Adrenal gland (tissue), 5 donors: ENCODE data around the gene PRR33.

ENCODE experiments used
- POLR2A ChIP-seq, 2 donors: fragments of 450-650 bp; IDR thresholded peaks; one replicate each; pipeline ENCODE4 v1.6.1; 2017; ENCODE audit warnings: antibody characterized with exemption in 2 of 2, mild to moderate bottlenecking in 2 of 2, moderate library complexity in 1 of 2
- TF ChIP-seq, protein P1 (sequence below), 6 experiments: fragments of 450-650 bp in 4 of 6; fragments of 200-600 bp in 2 of 6; sonication (generic) in 1 of 6; IDR thresholded peaks; 1 replicate in 5 of 6; 2 replicates in 1 of 6; pipeline versions ENCODE4 v1.5.1 to v1.8.0; 2016 to 2021; ENCODE audit warnings: antibody characterized with exemption in 6 of 6, mild to moderate bottlenecking in 2 of 6, moderate library complexity in 1 of 6
- donor health status: DM: no; HTN: no; CAD: no.

DNA sequence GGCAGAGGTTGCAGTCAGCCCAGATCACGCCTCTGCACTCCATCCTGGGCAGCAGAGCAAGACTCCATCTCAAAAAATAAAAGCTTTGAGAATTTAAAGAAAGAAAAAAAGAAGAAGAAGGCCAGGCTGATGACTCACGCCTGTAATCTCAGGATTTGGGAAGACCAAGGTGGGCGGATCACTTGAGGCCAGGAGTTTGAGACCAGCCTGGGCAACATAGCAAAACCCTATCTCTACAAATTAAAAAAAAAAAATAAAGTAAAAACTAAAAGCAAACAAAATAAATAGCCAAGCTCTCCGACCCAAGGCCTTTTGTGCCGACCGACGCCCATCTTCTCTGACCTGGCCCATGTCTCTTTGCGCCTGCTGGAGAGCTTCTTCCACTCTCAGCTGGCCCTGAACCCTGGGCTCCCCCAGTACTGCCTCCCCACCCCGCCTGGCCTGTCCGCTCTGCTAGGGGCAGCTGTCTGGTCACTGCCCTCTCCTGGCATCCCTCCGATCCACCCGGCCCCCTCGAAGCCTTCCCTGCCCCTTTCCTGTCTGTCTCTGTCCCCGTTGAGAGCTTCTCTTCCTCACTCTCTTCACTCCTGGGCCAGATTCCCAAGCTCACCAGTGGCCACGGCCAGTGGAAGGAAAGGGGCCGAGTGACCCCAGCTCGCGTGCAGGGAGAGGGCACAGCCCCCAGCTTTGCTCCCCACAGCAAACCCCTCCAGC, 43.6 kb downstream of the PRR33 start:
- TF ChIP-seq, protein P1, sequence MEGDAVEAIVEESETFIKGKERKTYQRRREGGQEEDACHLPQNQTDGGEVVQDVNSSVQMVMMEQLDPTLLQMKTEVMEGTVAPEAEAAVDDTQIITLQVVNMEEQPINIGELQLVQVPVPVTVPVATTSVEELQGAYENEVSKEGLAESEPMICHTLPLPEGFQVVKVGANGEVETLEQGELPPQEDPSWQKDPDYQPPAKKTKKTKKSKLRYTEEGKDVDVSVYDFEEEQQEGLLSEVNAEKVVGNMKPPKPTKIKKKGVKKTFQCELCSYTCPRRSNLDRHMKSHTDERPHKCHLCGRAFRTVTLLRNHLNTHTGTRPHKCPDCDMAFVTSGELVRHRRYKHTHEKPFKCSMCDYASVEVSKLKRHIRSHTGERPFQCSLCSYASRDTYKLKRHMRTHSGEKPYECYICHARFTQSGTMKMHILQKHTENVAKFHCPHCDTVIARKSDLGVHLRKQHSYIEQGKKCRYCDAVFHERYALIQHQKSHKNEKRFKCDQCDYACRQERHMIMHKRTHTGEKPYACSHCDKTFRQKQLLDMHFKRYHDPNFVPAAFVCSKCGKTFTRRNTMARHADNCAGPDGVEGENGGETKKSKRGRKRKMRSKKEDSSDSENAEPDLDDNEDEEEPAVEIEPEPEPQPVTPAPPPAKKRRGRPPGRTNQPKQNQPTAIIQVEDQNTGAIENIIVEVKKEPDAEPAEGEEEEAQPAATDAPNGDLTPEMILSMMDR (IDR thresholded peaks at IDR 0.05) = no peak
- TF ChIP-seq POLR2A (IDR thresholded peaks at IDR 0.05) = no peak
